ENCODE data around the gene TPTE2.
A peak's percentile ranks its signal among the peaks of the same experiment; 100 is the strongest.
"Not testable (repeated sequence)": the region's sequence is repeated elsewhere in the genome, so short reads cannot be mapped to it uniquely, and the experiment has no call there.

Gene TPTE2

DNA sequence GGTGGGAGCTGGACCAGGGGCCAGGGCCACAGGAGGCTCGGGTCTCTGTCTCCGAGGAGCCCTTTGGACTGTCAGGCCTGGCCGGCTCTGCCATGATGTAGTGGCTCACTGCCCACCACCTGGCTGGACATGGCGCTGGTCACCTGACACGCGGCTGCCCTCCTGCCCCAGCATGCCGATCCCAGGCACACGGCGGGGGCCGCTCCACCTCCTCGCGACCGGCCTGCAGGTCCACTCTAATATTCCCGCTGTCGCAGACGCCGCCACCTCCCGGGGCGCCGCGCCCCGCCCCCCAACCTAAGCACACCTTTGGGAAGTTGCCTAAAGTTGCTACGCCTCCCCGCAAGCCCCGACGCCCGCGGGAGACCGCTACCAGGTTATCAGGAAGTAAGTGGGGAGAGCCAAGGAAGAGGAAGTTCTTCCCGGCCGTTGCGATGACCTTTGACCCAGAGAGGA, at the start of gene TPTE2:
TSS of gene TPTE2 (minus strand) at position 406 of the 456 bp plus-strand sequence. CDS start 58,298 bp downstream, outside the sequence.
- DNase-seq (ENCODE audit: low read depth in 2 of 2): not testable (repeated sequence)

DNA sequence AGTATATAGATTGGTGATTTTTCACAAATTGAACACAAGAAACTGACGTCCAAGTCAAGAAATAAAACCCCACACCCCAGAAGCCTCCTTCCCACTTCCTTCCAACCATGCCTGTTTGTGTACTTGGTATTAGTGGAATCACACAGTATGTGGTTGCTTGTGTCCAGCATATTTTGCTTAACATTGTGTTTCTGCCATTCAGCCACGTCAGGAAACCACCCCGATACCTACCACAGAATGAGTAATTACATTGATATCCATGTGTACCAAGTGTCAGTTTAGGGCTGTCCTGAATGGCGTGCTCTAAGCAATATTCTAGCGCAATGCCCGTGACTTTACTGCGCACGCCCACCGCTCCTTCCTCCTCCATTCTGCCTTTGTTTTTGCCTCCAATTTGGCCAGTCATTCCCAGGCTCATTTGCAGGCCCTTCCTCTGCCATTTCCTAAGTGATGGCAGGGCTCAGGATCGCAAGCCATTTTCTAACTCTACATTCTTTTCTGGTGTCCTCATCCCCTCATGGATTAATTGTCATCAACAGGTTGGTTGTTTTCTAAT, 46.3 kb upstream of the TPTE2 start:
- no peak for DNase-seq (ENCODE audit: low read depth in 2 of 2)

DNA sequence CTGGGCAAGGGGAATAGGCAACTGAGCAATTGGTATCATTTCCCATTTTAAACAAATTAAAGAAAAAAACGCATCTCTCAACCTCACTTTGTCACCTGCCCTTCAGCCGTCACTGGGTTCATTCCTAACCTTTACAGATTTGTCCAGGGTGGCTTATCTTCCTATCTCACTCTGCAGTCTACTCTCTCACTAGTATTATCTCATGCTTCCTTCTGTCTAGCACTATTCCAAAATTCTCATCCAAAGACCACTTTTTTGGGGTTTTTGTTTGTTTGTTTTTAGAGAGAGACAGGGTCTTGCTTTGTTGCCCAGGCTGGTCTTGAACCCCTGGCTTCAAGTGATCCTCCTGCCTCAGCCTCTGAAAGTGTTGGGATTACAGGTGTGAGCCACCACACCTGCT, 45.4 kb upstream of the TPTE2 start:
- no peak for DNase-seq (ENCODE audit: low read depth in 2 of 2)

DNA sequence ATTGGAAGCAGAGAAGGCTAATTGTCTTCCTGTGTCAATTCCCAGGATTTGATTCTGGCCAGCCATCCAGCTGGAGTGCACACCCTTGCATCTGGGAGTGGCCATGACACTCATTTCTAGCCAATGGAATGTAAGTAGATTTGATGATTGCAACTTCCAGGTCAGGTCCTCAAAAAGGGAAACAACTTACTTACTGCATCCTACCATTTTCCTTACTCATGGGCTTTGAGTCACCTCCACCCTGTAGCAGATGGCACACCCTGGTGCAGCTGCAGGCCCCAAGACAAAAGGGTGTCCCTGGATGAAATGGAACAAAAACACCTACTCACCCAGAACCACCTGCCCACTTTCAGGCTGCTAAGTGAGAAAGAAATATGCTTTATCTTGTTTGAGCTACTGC, 44.8 kb upstream of the TPTE2 start:
- no peak for DNase-seq (ENCODE audit: low read depth in 2 of 2)

DNA sequence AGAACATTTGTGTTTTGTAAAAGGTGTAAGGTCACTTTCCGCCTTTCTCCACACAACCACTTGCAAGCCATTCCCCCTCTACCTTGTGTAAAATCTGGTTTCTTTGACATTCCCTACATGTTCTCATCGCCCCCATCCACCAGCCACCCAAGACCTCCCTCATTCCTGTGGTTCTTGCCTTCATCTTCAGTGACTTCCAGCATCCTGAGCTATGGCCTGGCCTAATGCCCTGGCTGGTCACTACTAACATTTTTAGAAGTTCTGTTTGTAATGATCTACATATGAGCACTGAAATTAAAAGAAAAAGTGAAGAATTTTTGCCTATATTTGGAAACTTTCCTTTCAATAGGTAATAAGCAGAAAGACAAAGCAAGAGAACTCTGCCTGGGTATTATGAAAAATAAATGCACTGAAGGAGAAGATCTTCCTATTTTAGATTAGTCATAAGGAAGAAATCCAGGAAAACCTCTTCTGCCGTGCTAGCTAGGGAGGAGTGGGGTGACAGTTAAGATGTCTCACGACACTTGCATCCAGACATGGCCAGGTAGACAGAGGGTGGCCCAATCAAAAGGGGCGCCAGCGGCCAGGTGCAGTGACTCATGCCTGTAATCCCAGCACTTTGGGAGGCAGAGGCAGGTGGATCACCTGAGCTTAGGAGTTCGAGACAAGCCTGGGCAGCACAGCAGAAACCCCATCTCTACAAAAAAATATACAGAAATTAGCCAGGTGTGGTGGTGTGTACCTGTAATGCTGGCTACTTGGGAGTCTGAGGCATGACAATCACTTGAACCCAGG, 44.0 kb upstream of the TPTE2 start:
- DNase-seq (ENCODE audit: low read depth in 2 of 2): no peak

DNA sequence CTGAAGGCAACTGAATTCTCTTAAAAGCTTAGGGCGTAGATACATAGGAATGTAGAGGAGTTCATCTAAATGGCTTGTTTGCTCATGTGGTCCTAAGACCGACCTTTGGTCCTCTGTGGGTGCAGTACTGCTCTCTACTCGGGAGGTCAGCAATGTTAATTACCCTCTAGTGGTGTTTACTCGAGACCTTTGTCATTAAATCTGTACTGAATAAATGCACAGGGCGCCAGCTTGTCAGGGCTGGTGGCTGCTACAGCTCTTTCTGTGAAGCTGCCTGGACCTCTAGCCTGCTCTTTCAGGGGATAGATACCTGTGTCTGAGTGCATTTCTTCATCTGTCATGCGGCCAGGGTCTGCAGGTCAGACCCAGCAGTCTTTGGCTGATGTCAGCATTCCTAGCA, 43.0 kb upstream of the TPTE2 start:
- no peak for DNase-seq (ENCODE audit: low read depth in 2 of 2)

DNA sequence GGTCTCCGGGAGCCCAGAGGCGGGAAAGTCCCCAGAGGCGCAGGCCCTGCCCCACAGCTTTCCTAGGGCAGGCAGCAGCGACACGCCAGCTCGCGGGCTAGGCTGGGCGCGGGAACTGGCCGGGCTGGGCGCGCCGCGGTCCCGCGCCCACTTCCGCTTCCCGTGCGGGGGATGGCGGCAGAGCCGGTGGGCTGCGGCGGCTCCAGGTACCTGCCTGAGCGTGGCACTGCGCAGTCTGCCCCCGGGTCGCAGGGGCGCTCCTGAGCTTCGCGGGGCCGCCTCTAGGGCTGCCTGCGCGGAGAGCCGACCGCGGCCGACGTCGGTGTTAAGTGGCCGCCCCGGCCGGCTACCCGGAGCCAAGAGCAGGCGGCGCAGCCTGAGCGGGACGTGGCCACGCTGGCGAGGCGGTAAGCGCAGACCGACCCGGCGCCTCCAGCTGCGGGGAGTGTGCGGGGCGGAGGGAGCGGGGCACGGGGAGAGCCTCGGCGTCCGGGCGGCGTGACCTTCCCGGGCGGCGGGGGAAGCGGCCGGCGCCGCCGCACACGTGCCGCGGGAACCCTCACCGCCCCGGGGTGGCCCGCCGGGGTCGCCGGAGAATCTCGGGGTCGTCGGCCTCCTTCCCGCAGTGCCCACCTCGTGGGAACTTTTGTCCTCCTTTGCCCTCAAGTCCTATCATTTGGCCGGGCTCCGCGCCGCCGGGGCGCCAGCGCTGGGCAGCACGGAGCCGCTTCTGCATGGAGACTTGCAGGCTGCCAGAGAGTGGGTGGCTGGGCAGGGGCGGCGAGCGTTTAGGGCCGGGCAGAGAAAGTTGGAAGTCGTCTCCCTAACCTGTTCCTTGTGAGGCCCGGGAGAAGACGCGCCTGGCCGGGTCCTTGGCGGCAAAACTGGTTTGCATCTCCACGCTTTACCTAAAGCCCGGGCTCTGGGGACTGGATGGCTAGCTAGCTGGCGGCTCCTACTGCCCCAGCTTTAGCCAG, 40.7 kb upstream of the TPTE2 start:
- DNase-seq (ENCODE audit: low read depth in 2 of 2): peak in 1 of 2 donors; percentile 25

DNA sequence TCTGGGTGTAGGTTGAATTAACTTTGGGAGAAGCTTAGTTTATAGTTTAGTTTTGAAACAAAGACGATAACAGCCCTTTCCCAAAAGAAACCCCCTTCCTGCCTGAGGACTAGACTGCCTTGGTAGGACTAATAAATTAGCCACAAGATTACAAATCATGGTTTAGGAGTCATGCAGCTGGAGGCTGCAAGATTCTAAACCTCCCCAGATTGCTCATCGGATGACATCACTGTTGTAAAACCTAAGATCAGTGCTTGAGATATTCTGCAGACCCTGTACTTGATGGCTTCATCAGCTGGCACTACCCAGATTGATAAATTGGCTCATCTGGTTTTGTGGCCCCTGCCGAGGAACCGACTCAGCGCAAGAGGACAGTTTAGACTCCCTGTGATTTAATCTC, 36.2 kb upstream of the TPTE2 start:
- DNase-seq (ENCODE audit: low read depth in 2 of 2): no peak

DNA sequence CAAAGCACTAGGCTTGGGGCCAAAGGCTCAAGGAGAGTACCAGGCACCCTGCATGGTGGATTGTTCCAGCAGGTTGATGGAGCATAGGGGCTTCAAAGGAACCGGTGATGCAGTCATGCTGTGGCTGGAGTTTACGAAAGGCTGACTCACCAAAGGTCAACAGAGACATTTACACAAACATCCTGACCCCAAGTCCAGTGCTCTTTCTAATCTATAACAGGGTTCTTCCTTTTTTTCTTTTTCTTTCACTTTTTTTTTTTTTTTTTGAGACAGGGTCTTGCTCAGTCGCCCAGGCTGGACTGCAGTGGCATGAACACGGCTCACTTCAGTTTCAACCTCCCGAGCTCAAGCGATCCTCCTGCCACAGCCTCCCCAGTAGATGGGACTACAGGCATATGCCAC, 35.6 kb upstream of the TPTE2 start:
- no peak for DNase-seq (ENCODE audit: low read depth in 2 of 2)

DNA sequence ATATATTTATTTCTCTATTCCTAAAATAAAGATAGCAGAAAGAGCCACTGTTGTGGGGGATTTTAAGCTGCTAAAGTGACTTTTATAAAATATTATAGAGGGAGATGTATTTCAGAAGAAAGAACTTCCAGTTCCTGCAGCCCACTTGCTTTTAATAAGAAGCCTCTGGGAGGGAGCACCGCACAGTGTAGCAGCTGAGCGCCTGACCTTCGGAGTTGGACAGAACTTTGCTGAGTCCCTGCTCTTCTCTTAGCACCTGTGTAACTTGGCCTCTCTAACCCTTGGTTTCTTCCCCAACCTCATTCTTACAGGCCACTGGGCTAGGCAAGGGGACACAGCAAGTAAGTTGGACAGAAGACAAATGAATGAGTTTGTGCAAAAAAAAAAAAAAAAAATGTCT, 34.8 kb upstream of the TPTE2 start:
- DNase-seq (ENCODE audit: low read depth in 2 of 2): no peak

DNA sequence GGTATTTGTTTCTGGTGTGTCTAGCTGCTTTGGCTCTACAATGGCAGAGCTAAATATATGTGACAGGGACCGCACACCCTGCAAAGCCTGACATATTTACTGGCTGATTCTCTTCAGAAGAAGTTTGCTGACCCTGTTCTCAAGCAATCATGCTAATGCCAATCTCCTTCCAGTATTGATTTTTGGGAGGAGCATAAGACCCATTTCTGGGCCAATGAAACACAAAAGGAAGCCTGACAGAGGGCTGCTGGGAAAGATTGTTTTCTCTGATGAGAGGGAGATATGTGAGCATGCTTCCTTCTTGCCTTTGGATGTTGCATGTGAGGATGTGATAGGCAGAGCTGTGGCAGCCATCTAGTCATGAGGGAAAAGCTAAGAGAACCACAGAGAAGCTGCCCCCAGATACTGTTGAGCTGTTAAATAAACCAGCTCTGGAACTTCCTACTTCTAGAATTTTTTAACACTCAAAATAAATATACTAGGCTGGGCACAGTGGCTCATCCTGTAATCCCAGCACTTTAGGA, 31.4 kb upstream of the TPTE2 start:
- no peak for DNase-seq (ENCODE audit: low read depth in 2 of 2)

DNA sequence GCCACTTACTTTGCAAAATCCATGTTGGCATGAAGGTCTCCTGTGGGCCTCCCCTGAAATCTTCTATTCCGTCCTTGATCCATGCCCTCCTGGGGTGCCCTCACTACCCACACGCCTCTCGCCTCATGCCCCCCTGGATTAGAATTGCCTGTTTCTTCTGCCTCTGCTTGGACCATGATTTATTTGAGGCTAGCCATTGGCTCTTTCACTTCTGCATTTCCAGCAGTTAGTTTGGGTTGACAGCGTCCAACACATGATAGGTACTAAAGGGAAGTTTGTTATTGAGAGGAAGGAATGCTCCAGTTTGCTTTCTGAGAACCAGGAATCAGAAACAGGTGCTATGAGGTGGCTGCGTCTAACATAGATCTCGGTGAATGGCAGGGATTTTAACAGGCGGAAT, 30.5 kb upstream of the TPTE2 start:
- no peak for DNase-seq (ENCODE audit: low read depth in 2 of 2)

DNA sequence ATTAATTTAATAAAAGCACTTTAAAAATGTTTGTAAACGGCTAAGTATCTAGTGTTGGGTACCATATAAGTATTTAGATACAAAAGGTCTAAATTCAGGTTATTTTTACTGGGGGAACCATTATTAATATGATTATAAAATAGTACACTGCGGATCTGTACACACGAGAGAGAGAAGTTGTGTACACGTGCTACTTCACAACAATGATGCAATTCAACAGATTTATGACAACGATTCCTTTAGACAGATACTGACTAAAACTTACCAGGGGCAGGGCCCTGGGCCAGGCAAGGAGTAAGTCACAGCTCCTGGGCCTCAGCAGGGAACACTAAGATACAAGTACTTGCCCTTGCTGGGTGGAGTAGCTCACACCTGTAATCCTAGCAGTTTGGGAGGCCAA, 29.1 kb upstream of the TPTE2 start:
- no peak for DNase-seq (ENCODE audit: low read depth in 2 of 2)

DNA sequence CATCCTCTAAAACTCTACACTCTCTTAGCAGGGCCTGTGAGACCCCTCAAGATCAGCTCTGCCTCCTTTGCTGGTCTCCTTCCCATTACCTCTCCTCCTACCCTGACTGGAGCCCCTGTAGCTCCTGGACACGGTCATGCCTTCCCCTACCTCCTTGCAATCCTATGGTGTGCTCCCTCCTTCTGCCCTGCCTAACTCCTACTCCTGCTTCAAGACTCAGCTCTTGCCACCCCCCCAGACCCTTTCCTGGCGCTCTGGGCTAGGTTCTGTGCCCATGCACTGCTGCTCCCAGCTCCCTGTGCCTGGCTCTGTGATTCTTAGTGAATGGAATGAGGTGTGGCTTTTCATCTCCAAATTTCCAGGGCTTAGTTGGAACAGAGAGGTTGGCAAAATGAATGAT, 28.0 kb upstream of the TPTE2 start:
- no peak for DNase-seq (ENCODE audit: low read depth in 2 of 2)

DNA sequence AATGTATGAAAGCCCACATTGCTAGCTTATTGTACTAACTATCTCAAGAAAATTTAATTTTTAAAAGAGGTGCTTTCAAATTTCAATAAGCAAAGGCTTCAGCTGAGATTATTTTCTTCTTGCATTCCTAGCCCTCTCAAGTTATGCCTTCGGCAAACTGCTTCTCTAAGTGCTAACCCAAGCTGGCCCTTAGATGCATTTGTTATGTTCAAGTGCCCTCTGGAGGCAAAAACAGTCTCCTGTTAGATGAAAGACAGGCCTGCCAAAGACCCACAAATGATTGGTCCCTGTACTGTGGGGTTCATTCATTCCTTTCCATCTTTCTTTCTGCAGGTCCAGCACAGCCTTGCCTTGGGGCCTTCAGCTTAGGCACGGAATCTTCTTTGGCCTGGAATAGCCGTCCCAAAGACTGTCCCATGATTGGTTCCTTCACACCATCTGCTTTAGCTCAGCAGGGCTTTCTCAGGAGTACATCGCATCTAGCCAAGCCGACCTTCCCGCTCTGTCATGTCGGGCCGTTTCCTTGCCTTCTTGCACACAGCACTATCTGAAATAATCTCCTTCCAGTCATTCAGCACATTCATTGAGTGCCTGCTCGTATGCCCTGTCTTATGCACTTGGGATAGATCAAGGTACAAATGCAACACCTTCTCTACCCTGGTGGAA, 26.4 kb upstream of the TPTE2 start:
- DNase-seq (ENCODE audit: low read depth in 2 of 2): no peak

DNA sequence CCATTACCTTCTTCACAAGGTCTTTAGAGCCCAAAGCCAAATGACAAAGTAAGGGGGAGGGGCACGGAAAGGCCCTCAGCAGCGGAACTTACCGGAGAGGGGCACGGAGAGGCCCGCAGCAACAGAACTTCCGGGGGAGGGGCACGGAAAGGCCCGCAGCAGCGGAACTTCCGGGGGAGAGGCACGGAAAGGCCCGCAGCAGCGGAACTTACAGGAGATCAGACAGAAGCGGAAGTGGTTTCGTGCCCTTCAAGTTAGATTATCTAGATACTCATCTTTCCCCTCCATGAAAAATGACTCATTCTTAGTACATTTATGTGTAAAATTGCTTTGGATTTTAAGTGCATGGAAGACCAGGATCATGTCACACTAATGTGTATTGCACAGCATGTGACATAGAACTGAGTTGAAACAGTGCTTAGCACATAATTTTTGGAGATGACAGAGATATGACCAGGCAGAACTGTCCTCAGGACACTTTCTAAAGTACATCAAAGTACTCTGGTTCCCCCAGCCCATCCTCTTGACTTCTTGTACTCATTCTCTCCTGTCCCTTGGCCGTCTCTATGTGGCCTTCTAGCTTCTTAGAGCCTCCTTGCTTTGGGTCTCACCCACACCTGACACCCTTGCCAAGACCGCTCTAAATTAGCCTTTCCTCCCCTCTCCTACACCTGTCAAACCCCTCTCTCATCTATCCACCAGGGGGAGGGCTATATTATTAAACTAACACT, 25.7 kb upstream of the TPTE2 start:
- DNase-seq (ENCODE audit: low read depth in 2 of 2): peak; percentile 61 to 67

DNA sequence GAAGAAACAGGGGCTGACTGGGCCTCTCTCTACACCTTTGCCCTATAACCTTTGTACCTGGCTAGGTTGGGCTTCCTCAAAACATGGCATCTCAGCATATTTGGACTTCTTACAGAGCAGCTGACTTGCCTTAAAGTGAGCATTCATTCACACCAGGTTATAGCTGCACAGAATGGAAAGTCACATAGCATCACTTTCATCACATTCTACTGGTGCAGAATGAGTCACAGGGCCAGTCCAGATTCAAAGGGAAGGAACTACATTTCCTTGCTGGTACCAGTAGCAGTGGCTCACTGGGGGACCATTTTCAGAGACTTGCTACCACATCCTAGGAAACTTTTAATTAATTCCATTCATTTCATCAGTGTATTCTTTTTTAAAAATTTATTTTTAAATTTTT, 20.3 kb upstream of the TPTE2 start:
- DNase-seq (ENCODE audit: low read depth in 2 of 2): no peak

DNA sequence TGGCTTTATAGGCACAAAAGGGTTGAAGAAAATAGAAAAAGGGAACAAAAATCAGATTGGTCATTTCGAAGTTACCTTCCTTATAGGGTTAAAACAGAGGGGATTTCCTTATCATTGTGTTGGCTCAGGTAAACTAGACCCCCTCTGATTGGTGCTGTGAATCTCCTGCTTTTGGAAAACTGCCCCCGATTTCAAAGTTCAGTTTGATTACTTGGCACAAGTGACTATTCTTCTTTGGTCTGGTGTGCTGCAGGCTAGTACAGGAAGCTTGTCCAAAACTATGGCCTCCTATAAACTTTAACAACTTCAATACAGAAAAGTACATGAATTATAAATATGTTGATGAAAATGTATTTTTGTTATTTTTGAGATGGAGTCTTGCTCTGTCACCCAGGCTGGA, 13.9 kb upstream of the TPTE2 start:
- no peak for DNase-seq (ENCODE audit: low read depth in 2 of 2)

DNA sequence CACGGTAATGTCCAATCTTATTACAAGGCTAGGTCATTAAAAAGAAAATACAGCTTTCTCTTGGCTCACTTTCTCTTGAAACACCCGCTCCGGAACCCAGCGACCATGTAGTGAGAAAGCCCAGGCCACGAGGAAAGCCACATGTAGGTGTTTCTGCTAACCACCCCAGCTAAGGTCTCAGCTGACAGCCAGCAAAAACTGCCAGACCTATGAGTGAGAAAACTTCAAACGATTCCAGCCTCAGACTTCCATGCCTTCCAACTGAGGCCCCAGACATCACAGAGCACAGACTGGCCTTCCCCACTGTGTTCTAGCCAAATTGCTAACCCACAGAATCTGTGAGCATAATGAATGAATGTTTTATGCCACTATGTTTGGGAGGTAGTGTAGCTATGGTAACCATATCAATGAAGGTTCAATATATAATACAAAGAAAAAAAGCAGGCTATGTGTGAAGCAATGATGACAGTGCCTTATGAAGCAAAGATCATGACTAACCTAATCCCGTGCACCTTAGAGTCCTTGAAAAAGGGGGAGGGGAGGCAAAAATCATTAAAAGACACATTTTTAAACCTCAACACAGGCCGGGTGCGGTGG, 11.9 kb upstream of the TPTE2 start:
- no peak for DNase-seq (ENCODE audit: low read depth in 2 of 2)

DNA sequence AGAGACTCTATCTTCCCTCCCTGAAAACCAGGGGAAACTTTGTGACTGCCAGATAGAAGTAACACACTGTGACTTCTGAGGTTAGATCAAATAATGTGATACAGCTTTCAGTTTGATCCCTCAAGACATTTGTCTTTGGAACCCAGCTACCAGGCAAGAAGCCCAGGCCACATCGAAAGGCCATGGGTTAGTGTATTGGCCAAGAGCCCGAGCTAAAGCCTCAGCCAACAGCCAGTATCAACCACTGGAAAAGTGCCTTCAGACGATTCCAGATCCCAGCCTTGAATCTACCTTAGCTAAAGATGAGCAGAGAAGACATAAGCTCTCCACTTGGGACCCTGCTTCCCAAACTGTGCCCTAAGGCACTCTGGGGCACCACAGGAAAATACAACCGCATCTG, 10.9 kb upstream of the TPTE2 start:
- DNase-seq (ENCODE audit: low read depth in 2 of 2): no peak

Data from activated CD4-positive, alpha-beta T cell treated with anti-CD3 and anti-CD28 coated beads for 24 hours (primary cell).